NCI-H1694 (cell line): ENCODE results near the gene NUDT16L1.

Source experiments
- DNase-seq: peaks from one replicate; lab custom pipeline; 2025; lab: John Stamatoyannopoulos, UW

The NUDT16L1 gene

DNA sequence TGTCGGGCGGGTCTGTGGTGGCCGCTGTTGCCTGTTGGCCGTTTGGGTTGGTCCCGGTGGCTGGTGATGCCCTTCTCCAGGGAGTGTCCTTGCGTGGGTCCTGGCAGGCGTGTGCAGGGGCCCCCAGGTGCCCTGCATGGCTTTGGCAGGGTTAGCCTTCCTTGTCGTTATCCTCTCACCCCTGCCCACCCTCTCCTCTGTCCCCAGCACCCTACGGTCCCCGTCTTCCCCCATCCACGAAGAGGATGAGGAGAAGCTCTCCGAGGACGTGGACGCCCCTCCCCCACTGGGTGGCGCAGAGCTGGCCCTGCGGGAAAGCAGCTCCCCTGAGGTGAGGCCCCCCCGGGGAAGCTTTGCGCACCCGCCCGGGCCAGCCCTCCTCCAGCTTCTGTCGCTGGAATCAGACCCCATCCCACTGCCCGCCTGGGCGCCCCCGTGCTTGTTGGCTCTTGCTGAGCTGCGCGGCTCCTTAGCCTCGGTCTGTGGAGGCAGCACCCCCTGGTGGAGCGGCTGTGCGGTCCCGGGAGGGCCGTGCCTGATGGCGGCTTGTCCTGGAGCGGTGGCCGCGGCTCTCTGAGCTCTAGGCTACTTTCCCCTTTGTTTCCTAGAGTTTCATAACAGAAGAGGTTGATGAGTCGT is 10.6 kb upstream of the NUDT16L1 start:
- no peak for DNase-seq

DNA sequence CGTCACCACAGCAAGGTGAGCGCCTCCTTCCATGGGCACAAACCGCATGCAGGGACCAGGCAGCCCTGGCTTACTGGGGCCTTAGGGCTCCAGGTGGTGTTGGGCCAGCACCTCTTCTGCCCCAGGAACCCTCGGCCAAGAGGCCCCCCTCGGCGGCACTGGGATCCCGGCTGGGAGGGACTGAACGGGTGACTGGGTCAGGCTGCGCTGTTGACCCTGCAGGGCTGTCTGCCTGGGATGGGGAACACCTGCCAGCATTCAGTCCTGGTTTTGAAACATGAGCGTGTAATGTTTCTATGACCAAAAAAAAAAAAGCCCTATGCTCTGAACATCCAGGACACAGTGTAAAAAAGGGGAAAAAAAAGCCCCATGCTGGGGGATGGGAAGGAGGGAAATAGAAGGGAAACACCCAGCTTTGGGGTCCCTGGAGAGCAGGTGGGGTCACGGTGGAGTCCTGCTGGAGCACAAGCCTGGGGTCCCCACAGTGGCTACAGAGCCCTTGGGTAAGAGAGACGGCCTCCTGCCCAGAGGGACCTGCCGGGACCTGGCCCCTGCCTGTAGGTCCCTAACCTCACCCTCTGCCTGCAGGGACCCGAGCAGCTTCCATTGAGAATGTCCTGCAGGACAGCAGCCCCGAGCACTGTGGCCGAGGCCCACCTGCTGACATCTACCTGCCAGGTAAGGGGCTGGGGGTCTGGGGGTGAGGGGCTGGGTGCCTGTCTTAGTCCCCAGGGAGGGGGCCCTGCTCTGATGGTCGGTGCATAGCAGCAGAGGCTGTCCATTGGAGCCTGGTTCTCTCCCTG is 9.9 kb upstream of the NUDT16L1 start:
- DNase-seq: no peak

DNA sequence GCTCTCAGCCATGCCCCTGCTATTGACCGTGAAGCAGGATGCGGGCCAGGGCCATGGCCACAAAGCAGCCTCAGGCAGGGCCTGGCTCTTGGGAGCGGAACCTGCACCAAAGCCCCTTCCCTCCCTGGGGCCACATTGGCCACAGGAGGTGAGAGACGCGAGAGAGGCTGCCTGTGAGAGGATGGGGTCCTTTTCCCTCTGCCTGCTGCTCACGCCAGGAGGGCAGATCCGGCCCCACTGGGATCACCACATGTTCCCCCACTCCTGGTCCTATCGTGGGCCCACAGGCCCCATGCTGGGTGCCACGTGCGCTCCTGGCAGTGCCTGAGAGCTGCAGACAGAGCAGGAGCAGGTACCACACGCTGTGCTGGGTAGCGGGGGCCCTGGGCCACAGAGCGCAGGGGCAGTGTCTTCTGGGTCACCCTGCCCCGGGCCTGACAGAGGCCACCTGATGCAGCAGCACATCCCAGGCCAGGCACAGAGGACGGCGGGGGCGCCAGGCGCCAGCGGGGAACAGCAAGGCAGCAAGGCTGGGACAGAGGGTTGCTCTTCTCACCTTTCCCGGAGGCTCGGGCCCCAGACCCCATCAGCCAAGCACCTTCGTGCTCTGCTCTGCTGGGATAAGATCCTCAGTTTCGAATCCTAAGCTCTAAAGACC is 9.2 kb upstream of the NUDT16L1 start:
- DNase-seq: no peak

DNA sequence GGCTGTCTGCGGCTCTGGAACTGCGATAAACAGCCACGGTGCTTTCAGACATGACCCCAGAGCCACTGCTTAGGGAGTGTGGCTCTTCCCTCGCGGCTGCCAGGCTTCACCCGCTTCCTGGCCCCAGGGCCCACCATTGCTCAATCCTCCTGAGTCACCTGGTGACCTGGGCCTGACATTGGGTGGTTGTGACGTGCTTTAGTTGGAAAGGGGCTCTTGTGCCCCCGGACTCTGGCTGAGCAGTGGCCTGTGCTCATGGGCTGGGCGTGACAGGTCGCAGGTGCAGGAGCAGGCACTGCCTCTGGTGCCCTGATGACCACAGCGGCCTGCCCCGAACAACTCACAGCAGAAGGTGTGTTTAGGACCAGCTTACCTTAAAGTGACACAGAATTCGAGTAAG is 8.6 kb upstream of the NUDT16L1 start:
- no peak for DNase-seq

DNA sequence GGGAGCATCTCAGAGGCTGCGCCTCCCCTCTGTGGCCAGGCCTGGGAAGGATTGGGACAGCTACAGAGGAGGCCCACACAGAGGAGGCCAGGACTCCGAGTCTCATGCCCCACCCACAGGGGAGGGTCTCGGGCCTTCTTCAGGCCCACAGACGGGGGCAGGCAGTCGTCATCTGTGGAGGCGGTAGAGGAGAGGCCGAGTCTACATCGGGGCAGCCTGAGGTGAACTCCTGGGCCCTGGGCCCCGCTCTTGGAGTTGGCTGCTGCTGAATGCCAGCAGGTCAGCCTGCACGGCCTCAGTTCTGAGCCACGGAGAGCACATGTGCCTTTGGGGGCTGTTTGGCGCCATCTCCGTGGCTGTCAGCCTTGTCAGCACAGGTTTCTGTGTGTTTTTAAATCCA is 8.1 kb upstream of the NUDT16L1 start:
- no peak for DNase-seq

DNA sequence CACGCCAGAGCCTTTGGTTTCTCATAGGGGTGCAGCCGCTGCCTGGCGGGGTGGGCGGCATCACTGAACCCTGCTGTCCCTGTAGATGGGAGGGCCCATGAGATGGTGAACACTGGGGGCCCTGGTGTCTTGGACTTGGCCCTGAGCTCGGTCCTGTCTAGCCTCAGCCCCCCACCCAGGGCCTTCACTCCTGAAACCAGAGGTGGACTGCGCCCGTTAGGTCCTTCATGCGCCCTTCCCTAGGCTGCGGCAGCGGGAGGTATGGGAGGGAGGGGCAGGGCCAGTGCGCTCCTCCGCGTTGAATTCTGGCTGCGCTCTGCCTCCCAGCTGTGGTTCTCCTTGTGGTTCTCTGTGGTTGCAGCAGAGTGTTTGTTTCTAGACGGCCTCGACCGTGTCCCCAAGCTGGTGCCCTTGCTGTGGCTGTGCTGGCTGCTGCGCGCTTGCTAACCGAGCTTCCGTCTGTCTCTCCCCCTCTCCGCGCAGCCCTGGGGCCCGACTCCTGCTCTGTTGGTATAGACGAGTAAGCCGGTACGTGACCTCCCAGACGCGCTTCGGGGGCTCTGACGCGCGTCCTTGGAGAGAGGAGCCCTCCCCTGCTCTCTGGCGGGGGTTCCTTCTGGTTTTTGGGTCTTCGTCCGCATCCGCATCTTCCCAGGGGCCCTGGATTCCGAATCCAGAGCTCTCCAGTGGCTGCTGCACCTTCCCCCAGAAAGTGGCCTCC is 7.4 kb upstream of the NUDT16L1 start:
- no peak for DNase-seq

DNA sequence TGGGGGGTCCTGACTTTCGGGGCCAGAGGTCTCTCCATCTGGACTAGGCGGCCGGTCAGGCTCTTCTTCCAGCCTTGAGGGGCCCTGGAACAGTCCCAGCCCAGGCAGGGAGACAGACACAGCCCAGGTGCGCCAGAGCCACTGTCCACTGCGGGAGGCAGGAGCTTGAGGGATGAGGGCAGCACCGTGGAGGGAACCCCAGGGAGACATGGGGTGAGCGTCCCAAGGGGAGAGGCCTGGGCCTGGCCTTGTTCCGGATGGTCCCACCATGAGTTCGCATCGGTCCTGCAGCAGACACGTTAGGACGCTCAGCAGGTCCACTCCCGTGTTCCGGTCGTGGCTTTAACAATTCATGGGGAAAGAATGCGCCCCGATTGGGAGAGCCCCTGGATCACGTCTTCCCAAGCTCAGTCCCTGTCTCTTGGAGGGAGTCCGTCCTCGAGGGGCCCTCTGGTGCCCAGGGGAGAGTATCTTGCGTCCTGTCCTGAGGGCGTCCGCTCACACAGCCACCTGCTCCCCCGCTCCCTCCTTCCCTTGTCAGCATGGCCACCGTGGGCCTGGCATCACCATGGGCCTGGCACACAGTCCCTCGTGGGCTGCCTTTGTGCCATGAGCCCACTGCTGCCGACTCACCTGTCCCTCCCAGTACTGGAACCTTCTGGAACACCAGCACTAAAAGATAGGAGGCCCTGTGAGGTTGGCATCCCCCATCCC is 6.7 kb upstream of the NUDT16L1 start:
- DNase-seq: no peak

DNA sequence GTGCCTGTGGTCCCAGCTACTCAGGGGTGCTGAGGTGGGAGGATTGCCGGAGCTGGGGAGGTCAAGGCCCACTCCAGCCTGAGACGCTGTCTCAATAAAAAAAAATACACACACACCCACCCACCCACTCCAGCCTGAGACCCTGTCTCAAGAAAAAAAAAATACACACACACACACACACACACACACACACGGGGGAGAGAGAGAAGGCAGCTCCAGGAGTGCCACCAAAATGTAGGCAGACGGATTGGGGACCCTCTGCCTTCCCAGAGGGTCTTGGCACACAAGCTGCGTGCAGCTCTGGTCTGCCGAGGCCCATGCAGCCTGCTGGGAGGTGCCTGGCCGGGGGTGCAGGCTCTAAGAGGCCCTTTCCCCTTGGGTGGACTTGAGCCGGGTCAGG is 5.9 kb upstream of the NUDT16L1 start:
- no peak for DNase-seq

DNA sequence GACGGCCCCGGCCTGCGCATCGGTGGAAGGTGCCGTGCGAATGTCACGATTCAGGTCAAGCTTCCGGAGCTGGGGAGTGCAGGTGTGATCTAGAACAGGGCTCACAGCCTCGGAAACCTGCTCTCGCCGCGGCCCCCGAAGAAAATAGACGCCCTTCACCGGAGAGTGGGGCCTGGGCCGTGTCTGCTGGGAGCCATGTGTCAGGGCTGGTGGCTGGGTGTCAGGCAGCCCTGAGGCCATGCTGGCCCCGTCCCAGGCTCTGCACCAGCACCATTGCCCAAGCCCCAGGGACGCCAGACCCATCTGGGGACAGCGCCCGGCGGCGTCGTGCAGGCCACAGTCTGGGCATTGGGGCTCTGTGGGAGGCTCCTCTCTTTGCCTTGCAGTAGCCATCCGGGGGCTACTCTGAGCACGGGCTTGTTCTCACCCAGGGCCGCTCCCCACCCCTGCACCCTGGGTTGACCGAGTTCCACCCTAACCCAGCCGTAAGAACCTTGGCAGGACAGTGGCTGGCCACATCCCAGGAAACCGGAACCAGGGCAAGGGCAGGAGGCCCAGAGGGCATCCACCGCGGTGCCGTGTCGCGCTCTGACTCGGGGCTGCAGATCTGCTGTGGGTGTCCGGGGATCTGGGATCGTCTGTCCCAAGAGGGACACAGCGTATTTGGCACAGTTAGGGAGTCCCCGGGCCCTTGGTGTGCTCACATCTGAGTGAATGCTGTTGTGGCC is 5.3 kb upstream of the NUDT16L1 start:
- no peak for DNase-seq

DNA sequence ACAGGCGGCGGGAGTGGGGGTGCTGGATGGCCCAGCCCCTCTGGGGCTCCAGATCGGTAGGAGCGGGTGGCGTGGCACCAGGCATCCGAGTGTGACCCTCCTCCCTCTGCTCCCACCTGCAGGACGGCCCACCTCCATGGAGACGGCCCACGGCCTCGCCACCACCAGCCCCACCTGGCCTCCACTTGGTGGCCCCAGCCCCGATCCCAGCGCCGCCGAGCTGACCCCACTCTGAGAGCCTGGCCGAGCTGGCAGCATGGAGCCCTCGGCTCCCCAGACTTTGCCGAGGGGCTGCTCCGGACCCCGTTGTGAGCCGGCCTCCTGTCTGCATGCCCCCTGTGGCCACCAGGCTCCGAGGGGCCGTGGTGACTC is 4.7 kb upstream of the NUDT16L1 start:
- DNase-seq: no peak

DNA sequence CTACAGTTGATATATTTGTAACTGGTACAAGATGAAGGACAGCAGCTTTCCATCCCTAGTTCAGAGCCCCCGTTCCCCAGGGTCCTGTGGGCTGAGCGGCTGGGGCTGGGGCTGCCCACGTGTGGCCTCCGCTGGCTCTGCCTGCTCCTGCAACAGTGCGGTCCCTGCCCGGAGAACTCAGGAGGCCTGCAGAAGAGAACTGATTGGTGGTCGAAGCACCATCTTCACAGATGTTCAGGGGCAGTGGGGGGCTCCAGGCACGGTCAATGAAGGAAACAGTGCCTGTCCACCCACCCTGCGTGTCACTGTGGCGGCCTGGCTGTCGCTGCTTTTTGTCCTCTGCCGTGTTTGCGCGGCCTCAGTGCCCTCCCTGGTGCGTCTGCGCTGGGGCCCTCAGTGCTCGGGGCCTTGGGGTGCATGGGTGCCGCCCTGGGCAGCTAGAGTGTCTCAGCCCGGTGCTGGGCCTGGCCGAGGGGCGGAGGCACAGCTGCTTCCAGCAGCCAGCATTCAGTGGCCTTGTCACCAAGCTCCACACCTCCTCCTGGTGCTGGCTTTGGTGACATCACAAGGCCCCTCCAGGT is 4.2 kb upstream of the NUDT16L1 start:
- DNase-seq: no peak

DNA sequence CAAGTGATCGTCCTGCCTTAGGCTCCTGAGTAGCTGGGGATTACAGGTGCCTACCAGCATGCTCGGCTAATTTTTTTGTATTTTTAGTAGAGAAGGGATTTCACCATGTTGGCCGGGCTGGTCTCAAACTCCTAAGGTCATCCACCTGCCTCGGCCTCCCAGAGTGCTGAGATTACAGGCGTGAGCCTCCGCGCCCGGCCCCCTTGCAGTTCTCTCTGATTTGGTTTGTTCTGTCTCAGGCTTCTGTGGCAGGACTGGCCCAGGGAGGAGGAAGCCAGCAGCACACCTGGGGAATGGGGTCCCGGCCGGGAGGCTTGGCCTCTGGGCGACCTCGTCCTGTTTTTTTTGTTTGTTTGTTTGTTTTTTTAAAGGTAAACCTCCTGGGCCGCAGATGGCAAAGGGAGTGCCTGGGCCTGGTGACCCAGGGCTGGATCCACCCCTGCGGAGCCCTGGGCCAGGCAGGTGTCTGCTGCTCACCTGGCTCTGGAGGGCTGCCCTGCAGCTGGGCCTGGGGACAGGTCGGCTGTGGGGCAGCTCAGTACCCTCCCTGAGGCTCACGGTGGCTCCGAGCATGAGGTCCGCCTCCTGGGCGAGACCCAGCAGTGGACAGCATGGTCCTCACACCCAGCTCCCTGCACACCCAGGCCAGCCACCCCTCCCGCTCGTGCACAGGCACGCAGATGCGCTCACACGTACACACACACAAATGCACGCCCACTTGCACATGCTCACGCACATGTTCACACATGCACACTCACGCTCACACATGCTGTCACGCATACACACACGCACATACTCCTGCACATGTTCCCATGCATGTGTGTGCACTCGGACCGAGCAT is 3.3 kb upstream of the NUDT16L1 start:
- DNase-seq: no peak

DNA sequence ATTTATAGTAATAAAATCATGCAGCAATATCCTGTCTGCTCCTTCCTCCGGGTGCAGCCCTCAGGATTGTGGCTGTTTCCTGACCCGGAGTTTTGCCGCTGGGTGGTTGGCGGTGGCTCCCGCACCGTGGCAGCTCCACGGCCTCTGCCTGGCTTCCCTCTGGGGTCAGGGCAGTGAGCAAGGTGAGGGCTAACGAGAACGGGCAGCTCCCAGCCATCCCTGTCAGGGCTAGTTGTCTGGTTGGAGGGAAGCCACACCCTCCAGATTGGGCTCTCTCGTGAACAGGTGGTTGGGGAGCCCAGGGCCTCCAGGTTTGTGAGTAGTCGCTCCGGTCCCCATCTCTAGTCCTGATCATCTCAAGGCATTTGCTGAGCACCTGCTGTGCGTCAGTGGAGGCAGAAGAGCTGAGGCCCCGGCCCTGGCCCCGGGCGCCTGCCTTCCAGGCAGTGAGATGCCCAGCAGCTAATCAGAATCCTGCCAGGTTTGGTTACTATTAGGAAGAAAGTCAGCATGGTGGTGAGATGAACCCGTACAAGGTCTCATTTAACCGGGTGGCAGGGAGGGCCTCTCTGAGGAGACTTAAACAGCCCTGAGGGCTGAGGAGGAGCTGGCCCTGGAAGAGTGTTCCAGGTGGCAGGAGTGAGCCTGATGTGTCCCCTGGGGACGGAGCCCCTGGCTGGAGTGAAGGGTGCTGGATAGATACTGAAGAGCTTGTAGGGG is 2.3 kb upstream of the NUDT16L1 start:
- DNase-seq: no peak

DNA sequence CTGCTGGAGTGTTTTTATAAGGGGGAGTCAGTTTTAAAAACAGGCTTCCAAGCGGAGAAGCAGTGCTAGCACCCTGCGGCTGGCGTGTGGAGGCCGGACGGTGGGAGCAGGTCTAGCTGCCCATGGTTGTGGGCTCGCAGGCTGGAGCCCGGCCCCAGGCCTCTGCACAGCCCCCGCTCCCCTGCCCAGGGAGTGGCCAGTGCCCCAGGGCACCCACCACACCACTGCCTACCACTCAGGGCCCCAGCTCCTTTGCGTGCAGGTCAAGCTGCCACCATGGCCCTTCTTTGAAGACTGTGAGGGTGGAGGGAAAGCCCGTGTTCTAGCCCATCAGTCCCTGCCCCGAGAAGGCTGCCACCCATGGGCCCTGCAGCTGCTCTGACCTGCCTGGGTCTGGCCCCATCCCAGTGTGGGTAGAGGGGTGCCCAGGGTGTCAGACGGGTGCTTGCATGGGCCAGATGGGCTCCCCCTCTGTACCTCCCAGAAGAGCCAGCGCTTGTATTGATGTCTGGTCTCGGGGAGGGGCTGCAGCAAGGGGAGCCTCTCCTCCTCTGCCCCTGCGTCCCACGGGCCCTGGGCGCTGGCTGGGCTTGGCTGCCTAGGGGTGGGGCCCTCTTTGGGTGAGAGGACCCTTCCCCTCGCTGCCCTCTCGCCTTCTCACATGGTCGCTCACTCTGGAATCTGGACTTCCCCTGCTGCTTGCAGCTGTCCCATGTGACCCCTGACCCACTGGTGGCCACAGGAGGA is 1.5 kb upstream of the NUDT16L1 start:
- no peak for DNase-seq

DNA sequence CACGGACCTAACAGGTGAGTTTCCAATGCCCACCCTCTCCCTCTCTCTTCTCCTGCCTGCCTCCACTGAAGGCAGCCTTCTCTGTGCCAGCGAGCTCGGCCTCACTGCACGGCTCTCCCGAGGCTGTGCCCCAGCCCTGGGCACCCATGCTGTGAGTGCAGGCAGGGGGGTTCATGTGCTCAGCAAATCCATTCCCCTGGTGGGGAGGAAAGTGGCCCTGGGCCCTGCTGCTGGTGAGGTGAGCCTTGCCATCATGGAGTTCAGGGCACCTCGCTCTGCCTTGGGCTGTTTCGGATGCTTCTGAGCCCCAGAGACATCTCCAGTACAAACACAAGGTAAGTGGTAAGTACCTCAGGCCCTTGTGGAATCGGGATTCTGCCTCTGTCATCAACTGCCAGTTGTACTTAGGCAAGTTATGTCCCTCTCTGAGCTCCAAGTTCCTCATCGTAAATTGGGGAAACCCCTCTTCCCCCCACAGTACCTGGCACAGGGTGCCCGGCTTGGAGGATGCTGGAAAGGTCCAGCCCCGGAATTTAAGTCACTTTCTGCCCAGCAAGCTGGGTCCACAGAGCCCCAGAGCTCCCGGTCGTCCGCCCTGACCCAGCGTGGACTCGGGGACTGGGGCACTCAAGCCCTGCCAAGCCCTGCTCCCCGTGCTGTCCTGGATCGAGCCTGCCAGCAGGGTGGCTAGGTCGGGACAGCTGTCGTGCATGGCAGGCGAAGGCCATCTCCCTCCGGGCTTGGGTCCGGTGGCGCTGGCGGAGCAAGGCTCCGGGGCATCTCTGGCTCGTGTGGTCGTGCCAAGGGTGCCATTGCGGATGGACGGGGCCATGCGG is 684 bp upstream of the NUDT16L1 start:
- no peak for DNase-seq

DNA sequence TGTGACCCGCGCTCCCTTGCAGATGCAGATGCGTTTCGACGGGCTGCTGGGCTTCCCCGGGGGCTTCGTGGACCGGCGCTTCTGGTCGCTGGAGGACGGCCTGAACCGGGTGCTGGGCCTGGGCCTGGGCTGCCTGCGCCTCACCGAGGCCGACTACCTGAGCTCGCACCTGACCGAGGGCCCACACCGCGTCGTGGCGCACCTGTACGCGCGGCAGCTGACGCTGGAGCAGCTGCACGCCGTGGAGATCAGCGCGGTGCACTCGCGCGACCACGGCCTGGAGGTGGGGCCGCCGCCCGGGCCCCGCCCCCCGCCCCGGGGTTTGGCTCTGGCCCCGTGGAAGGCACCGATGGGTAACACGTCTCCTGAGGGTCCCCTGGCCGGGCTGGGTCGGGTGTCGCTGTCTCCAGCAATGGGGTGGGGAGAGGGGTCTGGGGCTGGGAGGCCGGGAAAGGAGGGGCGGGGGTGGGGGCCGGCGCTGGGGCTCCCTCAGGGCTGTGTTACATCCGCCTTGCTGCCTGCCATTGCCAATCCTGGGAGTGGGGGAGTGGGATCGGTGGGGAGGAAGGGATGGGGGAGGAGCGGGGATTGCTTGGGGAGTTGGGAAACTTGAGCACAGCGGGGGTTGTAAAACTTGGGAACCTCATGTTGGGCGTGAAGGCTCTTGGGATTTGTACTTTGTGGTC is 737 bp downstream of the NUDT16L1 start:
- DNase-seq: no peak
